Spleen (tissue), 11 donors: Measurements from ENCODE around the gene RHO. TPM values are rescaled to one million over a fixed set of nuclear protein-coding genes. Genes with fewer than 3 reads are reported as not detected.
"Not testable (repeated sequence)": the region's sequence is repeated elsewhere in the genome, so short reads cannot be mapped to it uniquely, and the experiment has no call there.

Source experiments
- DNase-seq: peaks from one replicate; pipeline ENCODE4 v3.0.0-alpha.2; 2020
- H3K27ac ChIP-seq, 8 donors: fragments of 200-600 bp; sonication (generic) in 7 of 8; 1 replicate in 4 of 8; 2 replicates in 4 of 8; pipeline versions ENCODE4 v1.5.0 to v1.8.0; 2016 to 2021; ENCODE audit warnings: inconsistent platforms in 4 of 8, mild to moderate bottlenecking in 4 of 8, moderate library complexity in 1 of 8
- H3K27me3 ChIP-seq, 7 donors: fragments of 200-600 bp; sonication (generic) in 6 of 7; replicated peaks in 1 of 7; 1 replicate in 4 of 7; 2 replicates in 3 of 7; pipeline versions ENCODE4 v1.5.0 to v1.8.0; 2016 to 2021; ENCODE audit warnings: inconsistent platforms in 3 of 7, mild to moderate bottlenecking in 1 of 7
- H3K36me3 ChIP-seq, 6 donors: fragments of 200-600 bp; sonication (generic) in 5 of 6; 1 replicate in 4 of 6; 2 replicates in 2 of 6; pipeline versions ENCODE4 v1.5.0 to v1.8.0; 2016 to 2021; ENCODE audit warnings: inconsistent platforms in 2 of 6
- H3K4me1 ChIP-seq, 6 donors: fragments of 200-600 bp; sonication (generic) in 5 of 6; 1 replicate in 3 of 6; 2 replicates in 3 of 6; pipeline versions ENCODE4 v1.5.0 to v1.8.0; 2016 to 2021; ENCODE audit warnings: inconsistent platforms in 3 of 6
- H3K4me3 ChIP-seq, 8 donors: fragments of 200-600 bp; sonication (generic) in 7 of 8; 1 replicate in 4 of 8; 2 replicates in 4 of 8; pipeline versions ENCODE4 v1.5.0 to v1.8.0; 2016 to 2021; ENCODE audit warnings: inconsistent platforms in 4 of 8, mild to moderate bottlenecking in 4 of 8, moderate library complexity in 2 of 8
- H3K9me3 ChIP-seq, 8 donors: fragments of 200-600 bp; sonication (generic) in 7 of 8; 1 replicate in 4 of 8; 2 replicates in 4 of 8; pipeline versions ENCODE4 v1.5.0 to v1.8.0; 2016 to 2021; ENCODE audit warnings: inconsistent platforms in 4 of 8
- POLR2A ChIP-seq, 3 donors: fragments of 450-650 bp; IDR thresholded peaks; one replicate each; pipeline ENCODE4 v1.5.1; 2017; ENCODE audit warnings: antibody characterized with exemption in 3 of 3, mild to moderate bottlenecking in 1 of 3
- POLR2AphosphoS5 ChIP-seq, 3 donors: sonication (generic); formaldehyde crosslinking; IDR thresholded peaks; one replicate each; pipeline ENCODE4 v1.5.1; 2017; ENCODE audit warnings: antibody characterized with exemption in 3 of 3
- WGBS, 5 donors: extraction: QIAGEN DNeasy Blood & Tissue Kit in 3 of 5; methylation state at CpG; one replicate each; pipeline versions ENCODE4 v1.1.5 to v1.1.7; 2013 to 2018; 5-methylcytosine and 5-hydroxymethylcytosine counted together
- intact Hi-C: fragments of 100-400 bp; cut with DNase I; formaldehyde crosslinking; loops from one replicate; pipeline ENCODE4 v1.15.0; 2023; ENCODE audit warnings: low total_unique reads
- polyA plus RNA-seq, 3 donors: library from polyadenylated mRNA; stranded (reverse); fragments of 200-250 nt; gene quantifications; one replicate each; pipeline ENCODE4 v1.2.1, GENCODE V29; 2013
- total RNA-seq, 7 donors: library from RNA; depleted of rRNA in 3 of 7; stranded (reverse); fragments of >200 nt in 3 of 7; fragmentation: NEBNext Ultra II Directional in 4 of 7; extraction: Animal tissue kit (Norgen Biotek cat#: 25700) in 4 of 7; gene quantifications; one replicate each; pipeline versions ENCODE4 v1.1.0 to v1.2.1, GENCODE V29; 2016 to 2021
- TF ChIP-seq, protein P1 (sequence below), 11 experiments: fragments of 200-600 bp in 7 of 11; fragments of 450-650 bp in 4 of 11; sonication (generic) in 4 of 11; IDR thresholded peaks in 8 of 11; conservative IDR thresholded peaks in 3 of 11; 1 replicate in 7 of 11; 2 replicates in 4 of 11; pipeline versions ENCODE4 v1.4.0 to v1.8.0; 2016 to 2021; ENCODE audit warnings: antibody characterized with exemption in 11 of 11, inconsistent platforms in 4 of 11, mild to moderate bottlenecking in 1 of 11
- donor health status: healthy with polysubstance abuse.
- donor health status: DM: no; HTN: no; CAD: no; lungs with moderate emphysema.
- donor health status: DM: no; HTN: no; CAD: no.
- donor health status: Bipolar disorder and iron deficiency.
- donor health status: healthy.
- donor health status: DM: no; HTN: no; CAD: no.
- donor health status: DM: yes; HTN: yes; CAD: no.

The RHO gene
- total and polyA plus RNA-seq, 10 donors: not detected

GRCh38 chr3:129495006-129495639, 33.3 kb upstream of the RHO start:
- not testable (repeated sequence) for H3K9me3 ChIP-seq, H3K27me3 ChIP-seq, H3K4me3 ChIP-seq
- peak; percentile 48 for DNase-seq
- peaks cover 0 to 23% (median 8%) of the 10 kb centered on the region in 6 donors for H3K4me1 ChIP-seq
- 70 to 78% (median 76%) methylated on average over 10 of the region's 10 CpGs for WGBS, 5 donors
- TF ChIP-seq POLR2AphosphoS5 (IDR thresholded peaks at IDR 0.05): peak in 2 of 3 donors; percentile 2 to 17
- peaks cover 0 to 74% (median 0%) of the 10 kb centered on the region in 6 donors for H3K36me3 ChIP-seq
- intact Hi-C loops: loop anchor here (10.0 kb wide), 1 partner anchor 440 kb away; no protein-coding TSS in a partner anchor
- peak overlapping the region in 6 of 8 donors; percentile 43 to 71 (median 58) for H3K27ac ChIP-seq

GRCh38 chr3:129497876-129498275, 30.6 kb upstream of the RHO start:
- H3K4me3 ChIP-seq, H3K9me3 ChIP-seq, H3K27me3 ChIP-seq, DNase-seq, H3K27ac ChIP-seq: not testable (repeated sequence)
- intact Hi-C loops: loop anchor here (10.0 kb wide), 1 partner anchor 437 kb away; no protein-coding TSS in a partner anchor
- peaks cover 0 to 85% (median 1%) of the 10 kb centered on the region in 6 donors for H3K36me3 ChIP-seq
- 93 to 98% (median 97%) methylated on average over 2 of the region's 2 CpGs for WGBS, 5 donors
- peaks cover 0 to 14% (median 0%) of the 10 kb centered on the region in 6 donors for H3K4me1 ChIP-seq

- intact Hi-C loops: loop anchor here (10.0 kb wide), 1 partner anchor 436 kb away; no protein-coding TSS in a partner anchor
- not testable (repeated sequence) for H3K27me3 ChIP-seq, H3K4me3 ChIP-seq, H3K9me3 ChIP-seq
- DNase-seq: peak; percentile 41
- peaks cover 0 to 14% (median under 1%) of the 10 kb centered on the region in 6 donors for H3K4me1 ChIP-seq
- WGBS, 5 donors: 75 to 86% (median 80%) methylated on average over 7 to 8 of the region's 8 CpGs
- peak overlapping the region in 1 of 8 donors; percentile 29 for H3K27ac ChIP-seq
- peaks cover 0 to 85% (median 3%) of the 10 kb centered on the region in 6 donors for H3K36me3 ChIP-seq
Observed at GRCh38 chr3:129498603-129499488, 29.6 kb upstream of the RHO start.

GRCh38 chr3:129499604-129500333, 28.7 kb upstream of the RHO start:
- peak overlapping the region in 4 of 8 donors; percentile 2 to 29 (median 26) for H3K27ac ChIP-seq
- intact Hi-C loops: loop anchor here (10.0 kb wide), 1 partner anchor 435 kb away; no protein-coding TSS in a partner anchor

DNA sequence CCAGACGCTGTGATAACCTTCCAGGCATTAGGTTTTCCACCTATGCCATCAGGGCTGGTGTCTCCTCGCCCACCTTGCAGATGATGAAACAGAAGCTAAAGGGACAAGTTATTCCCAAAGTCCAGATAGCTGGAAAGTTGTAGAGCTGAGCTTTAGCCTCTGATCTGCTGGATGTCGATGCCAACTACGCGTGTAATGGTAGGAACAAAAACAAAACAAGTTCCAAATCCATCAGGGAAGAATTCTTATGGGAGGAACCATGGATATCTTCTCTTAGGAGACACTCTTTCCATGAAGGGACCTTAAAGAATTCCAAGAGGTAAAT, 28.1 kb upstream of the RHO start:
- DNase-seq: no peak
- H3K36me3 ChIP-seq: peaks cover 0 to 77% (median 3%) of the 10 kb centered on the region in 6 donors
- TF ChIP-seq POLR2AphosphoS5 (IDR thresholded peaks at IDR 0.05) (no peak), POLR2A (IDR thresholded peaks at IDR 0.05) (no peak)
- TF ChIP-seq, protein P1, sequence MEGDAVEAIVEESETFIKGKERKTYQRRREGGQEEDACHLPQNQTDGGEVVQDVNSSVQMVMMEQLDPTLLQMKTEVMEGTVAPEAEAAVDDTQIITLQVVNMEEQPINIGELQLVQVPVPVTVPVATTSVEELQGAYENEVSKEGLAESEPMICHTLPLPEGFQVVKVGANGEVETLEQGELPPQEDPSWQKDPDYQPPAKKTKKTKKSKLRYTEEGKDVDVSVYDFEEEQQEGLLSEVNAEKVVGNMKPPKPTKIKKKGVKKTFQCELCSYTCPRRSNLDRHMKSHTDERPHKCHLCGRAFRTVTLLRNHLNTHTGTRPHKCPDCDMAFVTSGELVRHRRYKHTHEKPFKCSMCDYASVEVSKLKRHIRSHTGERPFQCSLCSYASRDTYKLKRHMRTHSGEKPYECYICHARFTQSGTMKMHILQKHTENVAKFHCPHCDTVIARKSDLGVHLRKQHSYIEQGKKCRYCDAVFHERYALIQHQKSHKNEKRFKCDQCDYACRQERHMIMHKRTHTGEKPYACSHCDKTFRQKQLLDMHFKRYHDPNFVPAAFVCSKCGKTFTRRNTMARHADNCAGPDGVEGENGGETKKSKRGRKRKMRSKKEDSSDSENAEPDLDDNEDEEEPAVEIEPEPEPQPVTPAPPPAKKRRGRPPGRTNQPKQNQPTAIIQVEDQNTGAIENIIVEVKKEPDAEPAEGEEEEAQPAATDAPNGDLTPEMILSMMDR (IDR thresholded peaks at IDR 0.05 in 8 of 11, conservative IDR thresholded peaks at IDR 0.05 in 3 of 11): no peak
- WGBS, 5 donors: 92 to 95% (median 95%) methylated on average over 5 of the region's 5 CpGs
- H3K4me1 ChIP-seq: peaks cover 0 to 19% (median 12%) of the 10 kb centered on the region in 6 donors
- peak overlapping the region in 4 of 8 donors; percentile 2 to 29 (median 26) for H3K27ac ChIP-seq
- H3K4me3 ChIP-seq: no peak overlapping the region
- H3K27me3 ChIP-seq: no peaks in the 10 kb centered on the region
- H3K9me3 ChIP-seq: no peaks in the 10 kb centered on the region
- intact Hi-C loops: no loop called here

More at GRCh38 chr3:129499604-129500333, 28.7 kb upstream of the RHO start:
- Histone ChIP-seq H3K36me3 (peaks cover 0 to 82% (median 3%) of the 10 kb centered on the region in 6 donors), H3K4me1 (peaks cover 0 to 15% (median 7%) of the 10 kb centered on the region in 6 donors)
- H3K4me3 ChIP-seq, H3K9me3 ChIP-seq, H3K27me3 ChIP-seq: not testable (repeated sequence)
- peak; percentile 58 for DNase-seq
- peak in 2 of 3 donors; percentile 40 to 42 for TF ChIP-seq POLR2AphosphoS5 (IDR thresholded peaks at IDR 0.05)
- WGBS, 5 donors: 79 to 85% (median 83%) methylated on average over 8 to 14 of the region's 14 CpGs
